B cell (primary cell): ENCODE data around the gene COG7. TPM values are rescaled to one million over a fixed set of nuclear protein-coding genes. Genes with fewer than 3 reads are reported as not detected.
A peak's percentile ranks its signal among the peaks of the same experiment; 100 is the strongest.
"Not testable (repeated sequence)": the region's sequence is repeated elsewhere in the genome, so short reads cannot be mapped to it uniquely, and the experiment has no call there.

Experiments
- ATAC-seq: fragments of 200-7000 bp; cut with Tn5 transposase; one replicate; pipeline ENCODE4 v1.10.0; 2021; ENCODE audit warnings: low read depth, mild to moderate bottlenecking, moderate number of reproducible peaks, moderate library complexity
- CTCF ChIA-PET: fragments of 350-600 bp; sonication (Branson Sonifier 250); formaldehyde crosslinking; loops from one replicate; lab custom pipeline; 2021; ENCODE audit warnings: antibody characterized with exemption, inconsistent platforms; lab: Charles Lee
- POLR2A ChIA-PET: fragments of 350-600 bp; sonication (Branson Sonifier 250); formaldehyde crosslinking; loops from one replicate; lab custom pipeline; 2021; ENCODE audit warnings: antibody characterized with exemption; lab: Charles Lee
- DNase-seq: peaks from one replicate; pipeline ENCODE4 v3.0.0; 2013
- H2AFZ ChIP-seq: 2 replicates; pipeline ENCODE4 v1.6.1; 2012; ENCODE audit warnings: mild to moderate bottlenecking, low read depth, low read length; ENCODE audit not compliant: insufficient read depth, poor library complexity, severe bottlenecking
- H3K27ac ChIP-seq, 2 donors: 1 replicate in 1 of 2; 2 replicates in 1 of 2; pipeline ENCODE4 v1.5.1; 2012 to 2013; ENCODE audit warnings: low read length in 2 of 2, mild to moderate bottlenecking in 2 of 2, moderate library complexity in 1 of 2
- H3K27me3 ChIP-seq, 4 experiments: fragments of 200-600 bp in 1 of 4; sonication (generic) in 1 of 4; replicated peaks in 1 of 4; 1 replicate in 2 of 4; 2 replicates in 2 of 4; pipeline versions ENCODE4 v1.6.1 to v1.7.0; 2013 to 2016; ENCODE audit warnings: low read length in 3 of 4, mild to moderate bottlenecking in 2 of 4, mixed read lengths in 1 of 4, moderate library complexity in 1 of 4; ENCODE audit not compliant: insufficient read depth in 4 of 4, control insufficient read depth in 3 of 4; ENCODE audit errors: control extremely low read depth in 1 of 4
- H3K36me3 ChIP-seq, 2 experiments: replicated peaks in 1 of 2; 1 replicate in 1 of 2; 2 replicates in 1 of 2; pipeline versions ENCODE4 v1.6.1 to v1.7.1; 2013; ENCODE audit warnings: low read length in 1 of 2; ENCODE audit not compliant: insufficient read depth in 2 of 2, control insufficient read depth in 1 of 2; ENCODE audit errors: control extremely low read depth in 1 of 2, extremely low read depth in 1 of 2
- H3K4me1 ChIP-seq, 2 donors: fragments of 200-600 bp in 1 of 2; sonication (generic) in 1 of 2; 1 replicate in 1 of 2; 2 replicates in 1 of 2; pipeline versions ENCODE4 v1.5.1 to v1.6.1; 2013 to 2017; ENCODE audit warnings: low read length in 2 of 2; ENCODE audit not compliant: control insufficient read depth in 2 of 2, insufficient read depth in 2 of 2
- H3K4me2 ChIP-seq: replicated peaks from 2 replicates; pipeline ENCODE3; 2012; ENCODE audit warnings: mild to moderate bottlenecking, low read depth, low read length; ENCODE audit not compliant: poor library complexity, severe bottlenecking
- H3K4me3 ChIP-seq, 5 experiments: fragments of 200-600 bp in 1 of 5; sonication (generic) in 1 of 5; 1 replicate in 3 of 5; 2 replicates in 2 of 5; pipeline versions ENCODE4 v1.5.1 to v1.7.0; 2011 to 2016; ENCODE audit warnings: low read length in 4 of 5, mild to moderate bottlenecking in 4 of 5, low read depth in 2 of 5, control low read depth in 1 of 5, moderate library complexity in 1 of 5; ENCODE audit not compliant: insufficient read depth in 1 of 5; ENCODE audit errors: control extremely low read depth in 1 of 5, extremely low read depth in 1 of 5
- H3K79me2 ChIP-seq: fragments of 200-600 bp; sonication (generic); one replicate; pipeline ENCODE4 v1.6.0; 2016; ENCODE audit warnings: low read length; ENCODE audit not compliant: control insufficient read depth, insufficient read depth
- H3K9ac ChIP-seq: fragments of 200-600 bp; sonication (generic); 2 replicates; pipeline ENCODE4 v1.6.1; 2017; ENCODE audit warnings: mild to moderate bottlenecking, low read length, moderate library complexity
- H3K9me3 ChIP-seq, 3 donors: one replicate each; pipeline versions ENCODE4 v1.6.1 to v1.7.1; 2013; ENCODE audit warnings: low read length in 2 of 3; ENCODE audit not compliant: control insufficient read depth in 2 of 3, insufficient read depth in 1 of 3; ENCODE audit errors: control extremely low read depth in 1 of 3
- H4K20me1 ChIP-seq: 2 replicates; pipeline ENCODE4 v1.6.0; 2012; ENCODE audit warnings: mild to moderate bottlenecking, low read length; ENCODE audit not compliant: insufficient read depth, control insufficient read depth, poor library complexity, severe bottlenecking
- H3K27ac Mint-ChIP-seq: one replicate; pipeline ENCODE4 v1.8.0; 2021; ENCODE audit warnings: mixed read lengths
- H3K27me3 Mint-ChIP-seq: one replicate; pipeline ENCODE4 v1.8.0; 2021; ENCODE audit warnings: mixed read lengths
- H3K4me1 Mint-ChIP-seq: one replicate; pipeline ENCODE4 v1.8.0; 2021; ENCODE audit warnings: mixed read lengths
- H3K4me3 Mint-ChIP-seq: one replicate; pipeline ENCODE4 v1.8.0; 2021; ENCODE audit warnings: mixed read lengths
- H3K9me3 Mint-ChIP-seq: one replicate; pipeline ENCODE4 v1.8.0; 2022; ENCODE audit warnings: mixed read lengths; ENCODE audit not compliant: insufficient read depth
- EZH2 ChIP-seq: IDR thresholded peaks from 2 replicates; pipeline ENCODE4 v1.6.1; 2012; ENCODE audit warnings: borderline replicate concordance, low read depth, mild to moderate bottlenecking, moderate library complexity, low read length; ENCODE audit not compliant: insufficient read depth, poor library complexity, severe bottlenecking
- WGBS: methylation state at CpG from one replicate; pipeline ENCODE4 v1.1.5; 2013; ENCODE audit warnings: missing lambda C conversion rate; ENCODE audit not compliant: insufficient coverage; 5-methylcytosine and 5-hydroxymethylcytosine counted together
- intact Hi-C: fragments of 100-400 bp; cut with micrococcal nuclease; formaldehyde crosslinking; loops from one replicate; pipeline ENCODE4 v1.10.0; 2022
- polyA plus RNA-seq: library from polyadenylated mRNA; depleted of rRNA; stranded (reverse); fragments of >200 nt; gene quantifications from 2 replicates; pipeline ENCODE4 v1.2.3, GENCODE V29; 2012
- total RNA-seq, 2 donors: library from RNA; stranded (reverse); fragments of 120-200 nt in 1 of 2; gene quantifications; 1 replicate in 1 of 2; 2 replicates in 1 of 2; pipeline versions ENCODE4 v1.2.3 to v1.2.4, GENCODE V29; 2013 to 2022
- TF ChIP-seq, protein P1 (sequence below): fragments of 200-600 bp; IDR thresholded peaks from one replicate; pipeline ENCODE4 v1.8.0; 2022; ENCODE audit warnings: antibody characterized with exemption, mild to moderate bottlenecking

Gene COG7
- total and polyA plus RNA-seq, 2 donors (not counting 1 experiment from before 2014, with no cell fraction given) = 21.3 to 37.8 TPM

DNA sequence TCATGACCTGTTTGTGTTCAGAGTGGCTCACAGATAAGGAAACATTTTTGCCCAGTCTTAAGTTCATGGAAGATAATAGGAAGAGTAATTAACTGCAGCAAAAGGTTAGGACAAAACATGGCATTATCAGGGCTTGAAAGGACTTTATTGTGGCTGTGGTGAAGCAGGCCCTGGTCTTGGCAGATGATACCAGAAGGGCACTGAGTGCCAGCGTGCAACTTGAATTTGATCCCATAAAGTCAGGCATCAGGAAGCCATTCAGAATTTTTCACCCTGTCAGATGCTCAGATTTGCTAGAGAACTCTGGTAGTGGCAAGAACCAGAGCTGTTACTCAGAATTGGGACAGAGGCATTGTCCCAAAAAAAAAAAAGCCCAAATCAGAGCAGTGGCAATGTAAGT, 11.2 kb upstream of the COG7 start:
- Histone ChIP-seq H4K20me1 (peaks cover 37% of the 10 kb centered on the region), H3K27me3 (no peaks in the 10 kb centered on the region), H3K27ac (no peak overlapping the region), H3K79me2 (no peaks in the 10 kb centered on the region), H3K4me1 (no peaks in the 10 kb centered on the region), H2AFZ (no peak overlapping the region), H3K36me3 (peaks cover 10 to 39% of the 10 kb centered on the region in 2 experiments), H3K4me2 (no peak overlapping the region), H3K4me3 (no peak overlapping the region), H3K9ac (no peak overlapping the region), H3K9me3 (no peaks in the 10 kb centered on the region)
- WGBS = 100% methylated on average over 1 of the region's 1 CpG
- intact Hi-C loops = no loop called here
- H3K4me1 Mint-ChIP-seq = no peaks in the 10 kb centered on the region
- TF ChIP-seq, protein P1, sequence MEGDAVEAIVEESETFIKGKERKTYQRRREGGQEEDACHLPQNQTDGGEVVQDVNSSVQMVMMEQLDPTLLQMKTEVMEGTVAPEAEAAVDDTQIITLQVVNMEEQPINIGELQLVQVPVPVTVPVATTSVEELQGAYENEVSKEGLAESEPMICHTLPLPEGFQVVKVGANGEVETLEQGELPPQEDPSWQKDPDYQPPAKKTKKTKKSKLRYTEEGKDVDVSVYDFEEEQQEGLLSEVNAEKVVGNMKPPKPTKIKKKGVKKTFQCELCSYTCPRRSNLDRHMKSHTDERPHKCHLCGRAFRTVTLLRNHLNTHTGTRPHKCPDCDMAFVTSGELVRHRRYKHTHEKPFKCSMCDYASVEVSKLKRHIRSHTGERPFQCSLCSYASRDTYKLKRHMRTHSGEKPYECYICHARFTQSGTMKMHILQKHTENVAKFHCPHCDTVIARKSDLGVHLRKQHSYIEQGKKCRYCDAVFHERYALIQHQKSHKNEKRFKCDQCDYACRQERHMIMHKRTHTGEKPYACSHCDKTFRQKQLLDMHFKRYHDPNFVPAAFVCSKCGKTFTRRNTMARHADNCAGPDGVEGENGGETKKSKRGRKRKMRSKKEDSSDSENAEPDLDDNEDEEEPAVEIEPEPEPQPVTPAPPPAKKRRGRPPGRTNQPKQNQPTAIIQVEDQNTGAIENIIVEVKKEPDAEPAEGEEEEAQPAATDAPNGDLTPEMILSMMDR = no peak
- TF ChIP-seq EZH2 = no peak
- no peaks in the 10 kb centered on the region for H3K9me3 Mint-ChIP-seq
- no peak for DNase-seq
- H3K27me3 Mint-ChIP-seq = no peaks in the 10 kb centered on the region
- POLR2A ChIA-PET = interaction anchor here (0.6 kb wide), 1 partner anchor 137 kb away, joined by 4 read pairs; no protein-coding TSS in a partner anchor
- ATAC-seq = no peak
- CTCF ChIA-PET = interaction anchor here (0.8 kb wide), 1 partner anchor 28 kb away, joined by 3 read pairs; no protein-coding TSS in a partner anchor
- H3K4me3 Mint-ChIP-seq = no peak overlapping the region
- H3K27ac Mint-ChIP-seq = peak overlapping the region; percentile 12

DNA sequence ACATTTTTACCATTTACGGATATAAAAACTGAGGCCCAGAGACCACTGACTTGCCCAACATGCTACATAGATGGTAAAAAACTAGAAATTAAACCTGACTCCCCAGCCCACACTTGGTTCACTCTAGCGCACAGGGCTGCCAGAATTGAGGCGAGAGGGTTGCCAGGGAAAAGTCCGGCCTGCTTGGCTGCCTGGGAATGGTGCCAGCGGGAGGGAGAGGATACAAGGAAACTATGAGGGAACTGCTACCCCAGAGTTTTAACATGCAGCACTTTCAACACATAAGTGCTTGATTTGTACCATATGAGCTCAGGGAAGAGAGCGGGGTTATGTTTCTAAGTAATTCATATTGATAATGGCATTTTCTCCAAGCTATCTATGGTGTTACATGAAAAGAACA, 10.0 kb upstream of the COG7 start:
- POLR2A ChIA-PET, H3K9ac ChIP-seq, H3K27me3 ChIP-seq, H3K4me3 Mint-ChIP-seq, CTCF ChIA-PET, H3K4me1 ChIP-seq, DNase-seq, H3K27me3 Mint-ChIP-seq, H3K9me3 Mint-ChIP-seq, H2AFZ ChIP-seq, H3K9me3 ChIP-seq, H3K4me3 ChIP-seq, H3K79me2 ChIP-seq, intact Hi-C loops, H3K4me1 Mint-ChIP-seq, H3K27ac ChIP-seq, ATAC-seq, H3K4me2 ChIP-seq: not testable (repeated sequence)
- WGBS = no CpG with 5 or more reads among the region's 6 CpGs
- peak overlapping the region; percentile 15 for H3K27ac Mint-ChIP-seq
- peaks cover 5 to 29% of the 10 kb centered on the region in 2 experiments for H3K36me3 ChIP-seq
- H4K20me1 ChIP-seq = peaks cover 30% of the 10 kb centered on the region
